ENCODE data around the gene TANC2.

GRCh38 chr17:62996221-62996620 lies 30.2 kb downstream of the TANC2 start:
- TF ChIP-seq, protein P1, sequence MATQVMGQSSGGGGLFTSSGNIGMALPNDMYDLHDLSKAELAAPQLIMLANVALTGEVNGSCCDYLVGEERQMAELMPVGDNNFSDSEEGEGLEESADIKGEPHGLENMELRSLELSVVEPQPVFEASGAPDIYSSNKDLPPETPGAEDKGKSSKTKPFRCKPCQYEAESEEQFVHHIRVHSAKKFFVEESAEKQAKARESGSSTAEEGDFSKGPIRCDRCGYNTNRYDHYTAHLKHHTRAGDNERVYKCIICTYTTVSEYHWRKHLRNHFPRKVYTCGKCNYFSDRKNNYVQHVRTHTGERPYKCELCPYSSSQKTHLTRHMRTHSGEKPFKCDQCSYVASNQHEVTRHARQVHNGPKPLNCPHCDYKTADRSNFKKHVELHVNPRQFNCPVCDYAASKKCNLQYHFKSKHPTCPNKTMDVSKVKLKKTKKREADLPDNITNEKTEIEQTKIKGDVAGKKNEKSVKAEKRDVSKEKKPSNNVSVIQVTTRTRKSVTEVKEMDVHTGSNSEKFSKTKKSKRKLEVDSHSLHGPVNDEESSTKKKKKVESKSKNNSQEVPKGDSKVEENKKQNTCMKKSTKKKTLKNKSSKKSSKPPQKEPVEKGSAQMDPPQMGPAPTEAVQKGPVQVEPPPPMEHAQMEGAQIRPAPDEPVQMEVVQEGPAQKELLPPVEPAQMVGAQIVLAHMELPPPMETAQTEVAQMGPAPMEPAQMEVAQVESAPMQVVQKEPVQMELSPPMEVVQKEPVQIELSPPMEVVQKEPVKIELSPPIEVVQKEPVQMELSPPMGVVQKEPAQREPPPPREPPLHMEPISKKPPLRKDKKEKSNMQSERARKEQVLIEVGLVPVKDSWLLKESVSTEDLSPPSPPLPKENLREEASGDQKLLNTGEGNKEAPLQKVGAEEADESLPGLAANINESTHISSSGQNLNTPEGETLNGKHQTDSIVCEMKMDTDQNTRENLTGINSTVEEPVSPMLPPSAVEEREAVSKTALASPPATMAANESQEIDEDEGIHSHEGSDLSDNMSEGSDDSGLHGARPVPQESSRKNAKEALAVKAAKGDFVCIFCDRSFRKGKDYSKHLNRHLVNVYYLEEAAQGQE (IDR thresholded peaks at IDR 0.05; ENCODE audit: low read depth), result no peak
- TF ChIP-seq, protein P2, sequence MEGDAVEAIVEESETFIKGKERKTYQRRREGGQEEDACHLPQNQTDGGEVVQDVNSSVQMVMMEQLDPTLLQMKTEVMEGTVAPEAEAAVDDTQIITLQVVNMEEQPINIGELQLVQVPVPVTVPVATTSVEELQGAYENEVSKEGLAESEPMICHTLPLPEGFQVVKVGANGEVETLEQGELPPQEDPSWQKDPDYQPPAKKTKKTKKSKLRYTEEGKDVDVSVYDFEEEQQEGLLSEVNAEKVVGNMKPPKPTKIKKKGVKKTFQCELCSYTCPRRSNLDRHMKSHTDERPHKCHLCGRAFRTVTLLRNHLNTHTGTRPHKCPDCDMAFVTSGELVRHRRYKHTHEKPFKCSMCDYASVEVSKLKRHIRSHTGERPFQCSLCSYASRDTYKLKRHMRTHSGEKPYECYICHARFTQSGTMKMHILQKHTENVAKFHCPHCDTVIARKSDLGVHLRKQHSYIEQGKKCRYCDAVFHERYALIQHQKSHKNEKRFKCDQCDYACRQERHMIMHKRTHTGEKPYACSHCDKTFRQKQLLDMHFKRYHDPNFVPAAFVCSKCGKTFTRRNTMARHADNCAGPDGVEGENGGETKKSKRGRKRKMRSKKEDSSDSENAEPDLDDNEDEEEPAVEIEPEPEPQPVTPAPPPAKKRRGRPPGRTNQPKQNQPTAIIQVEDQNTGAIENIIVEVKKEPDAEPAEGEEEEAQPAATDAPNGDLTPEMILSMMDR (IDR thresholded peaks at IDR 0.05 in 2 of 3, conservative IDR thresholded peaks at IDR 0.05 in 1 of 3; ENCODE audit: borderline replicate concordance in 1 of 3, insufficient read depth in 1 of 3, low read depth in 2 of 3, low read length in 2 of 3), result no peak
- TF ChIP-seq, protein P3, sequence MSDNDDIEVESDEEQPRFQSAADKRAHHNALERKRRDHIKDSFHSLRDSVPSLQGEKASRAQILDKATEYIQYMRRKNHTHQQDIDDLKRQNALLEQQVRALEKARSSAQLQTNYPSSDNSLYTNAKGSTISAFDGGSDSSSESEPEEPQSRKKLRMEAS (IDR thresholded peaks at IDR 0.05), result no peak
- TF ChIP-seq JUND (IDR thresholded peaks at IDR 0.05), result no peak
- no peak for TF ChIP-seq POLR2AphosphoS5 (IDR thresholded peaks at IDR 0.05; ENCODE audit: low read depth, low read length)
- TF ChIP-seq EGR1 (IDR thresholded peaks at IDR 0.05; ENCODE audit: low read depth), result no peak
- TF ChIP-seq SP1 (IDR thresholded peaks at IDR 0.05; ENCODE audit: low read depth), result no peak
- TF ChIP-seq EZH2 (IDR thresholded peaks at IDR 0.05), result no peak
- no peak for TF ChIP-seq TCF7L2 (IDR thresholded peaks at IDR 0.05; ENCODE audit: borderline replicate concordance, extremely low read depth, insufficient read depth, insufficient read length)
- TF ChIP-seq RAD21 (IDR thresholded peaks at IDR 0.05; ENCODE audit: low read depth), result no peak
- no peak for TF ChIP-seq EZH2phosphoT487 (IDR thresholded peaks at IDR 0.05; ENCODE audit: borderline replicate concordance)
- TF ChIP-seq POLR2A (IDR thresholded peaks at IDR 0.05; ENCODE audit: borderline replicate concordance, extremely low read depth, insufficient read depth, insufficient read length), result no peak
- no peak for TF ChIP-seq SIN3A (IDR thresholded peaks at IDR 0.05; ENCODE audit: low read depth)
- TF ChIP-seq ZNF274 (IDR thresholded peaks at IDR 0.05; ENCODE audit: low read depth, low read length), result no peak

Data from HCT116 (cell line).